K562 treated with DMSO at 1 percent for 4 hours (cell line): ENCODE data around the gene KRTAP10-2. TPM values are rescaled to one million over a fixed set of nuclear protein-coding genes. Genes with fewer than 3 reads are reported as not detected.

ENCODE experiments used
- total RNA-seq: library from RNA; unstranded; fragments of 300-600 nt; gene quantifications from 2 replicates; pipeline ENCODE4 v1.2.3, GENCODE V29; 2022; ENCODE audit not compliant: insufficient read depth

The KRTAP10-2 gene
- total RNA-seq, result not detected in 2 replicates

GRCh38 chr21:44551340-44551961, at the start of gene KRTAP10-2:
TSS of gene KRTAP10-2 (minus strand) at chr21:44551505. CDS start at chr21:44551458, 47 bp downstream.

GRCh38 chr21:44600118-44600978, 49.0 kb upstream of the KRTAP10-2 start, which contains the start of gene KRTAP10-7:
TSS of gene KRTAP10-7 (plus strand) at chr21:44600597. CDS start at chr21:44600622, 25 bp downstream.

DNA sequence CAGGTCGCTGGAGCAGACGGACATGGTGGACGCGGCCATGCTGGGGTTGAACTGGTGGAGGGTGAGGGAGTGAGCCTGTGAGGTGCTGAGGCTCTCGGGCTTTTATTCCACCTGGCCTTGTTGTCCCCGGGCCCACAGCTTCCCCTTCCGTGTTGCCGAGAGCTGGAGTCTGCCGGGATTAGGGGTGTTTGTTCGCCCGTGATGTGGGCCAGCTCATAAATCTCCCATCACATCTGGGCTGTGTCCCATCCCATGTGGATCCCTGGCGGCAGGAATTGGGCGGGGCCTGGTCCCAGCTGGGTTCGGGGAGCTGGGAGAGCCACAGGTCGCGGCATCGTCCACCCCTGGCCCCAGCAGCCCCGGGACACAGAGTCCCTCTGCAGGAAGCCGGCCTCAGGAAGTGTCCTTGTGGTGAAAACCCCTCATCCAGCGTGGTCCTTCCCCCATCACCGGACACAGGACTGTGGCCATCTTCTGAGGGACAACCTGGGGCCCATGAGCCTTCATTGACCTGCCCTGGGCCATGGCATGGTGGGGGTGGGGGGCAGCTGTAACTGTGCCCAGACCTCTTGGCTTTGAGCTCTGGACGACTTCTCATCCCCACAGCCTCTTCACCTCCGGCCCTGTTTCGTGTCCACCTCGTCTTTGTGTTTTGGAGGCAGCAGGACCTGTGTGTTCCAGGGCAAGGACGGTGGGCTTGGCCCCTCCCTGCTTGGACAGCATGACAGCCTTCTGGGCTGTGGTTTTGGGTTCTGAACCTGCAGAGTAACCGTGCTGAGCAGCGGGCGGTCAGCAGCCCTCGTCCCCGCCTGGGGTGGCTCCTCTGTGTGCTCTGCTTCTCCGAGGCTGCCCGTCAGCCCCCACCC, 41.4 kb upstream of the KRTAP10-2 start, which contains the start of gene KRTAP10-6:
TSS of gene KRTAP10-6 (minus strand) at position 60 of the 866 bp plus-strand sequence. CDS start at position 39, 21 bp downstream.

GRCh38 chr21:44580231-44580821, 29.0 kb upstream of the KRTAP10-2 start, which contains the start of gene KRTAP10-5:
TSS of gene KRTAP10-5 (minus strand) at chr21:44580604. CDS start at chr21:44580578, 26 bp downstream.

DNA sequence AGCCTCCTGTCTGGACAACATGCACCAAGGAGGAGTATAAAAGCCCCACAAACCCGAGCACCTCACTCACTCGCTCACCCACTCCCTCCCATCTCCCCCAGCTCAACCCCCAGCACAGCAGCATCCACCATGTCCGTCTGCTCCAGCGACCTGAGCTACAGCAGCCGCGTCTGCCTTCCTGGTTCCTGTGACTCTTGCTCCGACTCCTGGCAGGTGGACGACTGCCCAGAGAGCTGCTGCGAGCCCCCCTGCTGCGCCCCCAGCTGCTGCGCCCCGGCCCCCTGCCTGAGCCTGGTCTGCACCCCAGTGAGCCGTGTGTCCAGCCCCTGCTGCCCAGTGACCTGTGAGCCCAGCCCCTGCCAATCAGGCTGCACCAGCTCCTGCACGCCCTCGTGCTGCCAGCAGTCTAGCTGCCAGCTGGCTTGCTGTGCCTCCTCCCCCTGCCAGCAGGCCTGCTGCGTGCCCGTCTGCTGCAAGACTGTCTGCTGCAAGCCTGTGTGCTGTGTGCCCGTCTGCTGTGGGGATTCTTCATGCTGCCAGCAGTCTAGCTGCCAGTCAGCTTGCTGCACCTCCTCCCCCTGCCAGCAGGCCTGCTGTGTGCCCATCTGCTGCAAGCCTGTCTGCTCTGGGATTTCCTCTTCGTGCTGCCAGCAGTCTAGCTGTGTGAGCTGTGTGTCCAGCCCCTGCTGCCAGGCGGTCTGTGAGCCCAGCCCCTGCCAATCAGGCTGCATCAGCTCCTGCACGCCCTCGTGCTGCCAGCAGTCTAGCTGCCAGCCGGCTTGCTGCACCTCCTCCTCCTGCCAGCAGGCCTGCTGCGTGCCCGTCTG, 22.5 kb upstream of the KRTAP10-2 start, which contains the start of gene KRTAP10-4:
TSS of gene KRTAP10-4 (plus strand) at position 100 of the 827 bp plus-strand sequence. CDS start at position 130, 30 bp downstream.

DNA sequence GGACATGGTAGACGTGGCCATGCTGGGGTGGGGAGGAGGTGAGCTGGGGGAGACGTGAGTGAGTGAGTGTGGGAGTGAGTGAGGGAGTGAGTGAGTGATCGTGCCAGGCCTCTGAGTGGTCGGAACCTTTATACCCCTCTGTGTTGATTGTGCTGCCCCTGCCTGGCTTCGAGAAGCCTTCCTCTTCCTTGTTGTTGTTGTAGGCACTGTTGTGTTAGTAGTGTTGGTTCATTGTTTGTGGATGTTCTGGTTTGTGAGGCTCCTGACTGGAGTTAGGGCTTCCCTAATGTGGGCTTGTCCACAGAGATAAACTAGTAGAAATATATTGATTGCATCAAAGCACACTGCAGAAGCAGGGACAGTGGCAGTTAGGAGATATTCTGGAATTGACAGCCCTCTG, 7.4 kb upstream of the KRTAP10-2 start, which contains the start of gene KRTAP10-3:
TSS of gene KRTAP10-3 (minus strand) at position 101 of the 400 bp plus-strand sequence. CDS start at position 21, 80 bp downstream.

DNA sequence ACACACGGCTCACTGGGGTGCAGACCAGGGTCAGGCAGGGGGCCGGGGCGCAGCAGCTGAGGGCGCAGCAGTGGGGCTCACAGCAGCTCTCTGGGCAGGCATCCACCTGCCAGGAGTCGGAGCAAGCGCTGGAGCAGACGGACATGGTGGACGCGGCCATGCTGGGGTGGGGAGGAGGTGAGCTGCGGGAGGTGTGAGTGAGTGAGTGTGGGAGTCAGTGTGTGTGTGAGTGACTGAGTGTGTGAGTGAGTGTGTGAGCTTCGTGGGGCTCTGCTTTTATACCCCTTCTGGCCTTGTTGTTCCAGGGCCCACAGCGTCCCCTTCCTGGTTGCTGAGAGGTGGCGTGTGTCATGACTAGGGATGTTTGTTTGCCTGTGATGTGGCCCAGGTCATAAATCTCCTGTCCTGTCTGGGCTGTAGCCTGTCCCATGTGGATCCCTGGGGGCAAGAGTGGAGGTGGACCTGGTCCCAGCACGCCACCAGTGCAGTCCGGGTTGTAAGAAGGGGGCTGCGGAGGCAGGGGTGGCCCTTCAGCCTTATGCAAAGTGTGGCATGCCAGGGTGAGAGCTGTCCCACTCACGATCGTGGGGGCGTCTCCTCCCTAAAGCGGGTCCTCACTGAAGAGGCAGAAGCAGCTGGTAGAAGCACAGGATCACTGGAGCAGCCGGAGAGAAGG, 11.2 kb downstream of the KRTAP10-2 start, which contains the start of gene KRTAP10-1:
TSS of gene KRTAP10-1 (minus strand) at position 205 of the 676 bp plus-strand sequence. CDS start at position 160, 45 bp downstream.

Other genes starting within 250 kb of the KRTAP10-2 start
- gene CFAP410, start 212.1 kb downstream of the KRTAP10-2 start, total RNA-seq, result 15.8 and 19.8 TPM in 2 replicates
- gene TRPM2, start 197.9 kb downstream of the KRTAP10-2 start, total RNA-seq, result 2.0 and 2.5 TPM in 2 replicates
- not detected in 2 replicates for gene LRRC3, start 96.0 kb downstream of the KRTAP10-2 start, total RNA-seq
- gene KRTAP10-1, start 11.3 kb downstream of the KRTAP10-2 start, total RNA-seq, result not detected in 2 replicates
- not detected in 2 replicates for gene KRTAP10-3, start 7.3 kb upstream of the KRTAP10-2 start, total RNA-seq
- gene KRTAP10-4, start 22.2 kb upstream of the KRTAP10-2 start, total RNA-seq, result not detected in 2 replicates
- gene KRTAP10-5, start 29.1 kb upstream of the KRTAP10-2 start, total RNA-seq, result not detected in 2 replicates
- gene KRTAP10-6, start 41.0 kb upstream of the KRTAP10-2 start, total RNA-seq, result not detected in 2 replicates
- gene KRTAP10-7, start 49.1 kb upstream of the KRTAP10-2 start, total RNA-seq, result not detected in 2 replicates
- not detected in 2 replicates for gene KRTAP10-8, start 60.6 kb upstream of the KRTAP10-2 start, total RNA-seq
- gene KRTAP10-9, start 75.6 kb upstream of the KRTAP10-2 start, total RNA-seq, result not detected in 2 replicates
- gene KRTAP10-10, start 85.9 kb upstream of the KRTAP10-2 start, total RNA-seq, result not detected in 2 replicates
- not detected in 2 replicates for gene KRTAP10-11, start 94.9 kb upstream of the KRTAP10-2 start, total RNA-seq
- not detected in 2 replicates for gene KRTAP12-4, start 103.2 kb upstream of the KRTAP10-2 start, total RNA-seq
- not detected in 2 replicates for gene KRTAP12-3, start 106.4 kb upstream of the KRTAP10-2 start, total RNA-seq
- not detected in 2 replicates for gene KRTAP12-2, start 115.4 kb upstream of the KRTAP10-2 start, total RNA-seq
- gene KRTAP12-1, start 130.7 kb upstream of the KRTAP10-2 start, total RNA-seq, result not detected in 2 replicates
- not detected in 2 replicates for gene KRTAP10-12, start 145.7 kb upstream of the KRTAP10-2 start, total RNA-seq
- gene TSPEAR, start 160.1 kb upstream of the KRTAP10-2 start, total RNA-seq, result not detected in 2 replicates